Neural progenitor cell (in vitro differentiated cells): Measurements from ENCODE around the gene LRP1B. TPM values are rescaled to one million over a fixed set of nuclear protein-coding genes. Genes with fewer than 3 reads are reported as not detected.

Source experiments
- DNase-seq: peaks from one replicate; pipeline ENCODE4 v3.0.0-alpha.2; 2016; ENCODE audit warnings: low spot score
- H2AFZ ChIP-seq: fragments of 200-600 bp; sonication (generic); replicated peaks from 2 replicates; pipeline ENCODE4 v1.6.1; 2016; ENCODE audit warnings: antibody characterized with exemption
- H3F3A ChIP-seq: fragments of 200-600 bp; sonication (generic); 2 replicates; pipeline ENCODE4 v1.6.1; 2016; ENCODE audit warnings: antibody characterized with exemption, low read depth
- H3K27ac ChIP-seq: fragments of 200-600 bp; sonication (generic); 2 replicates; pipeline ENCODE4 v1.5.1; 2016; ENCODE audit warnings: mild to moderate bottlenecking
- H3K27me3 ChIP-seq: fragments of 200-600 bp; sonication (generic); 2 replicates; pipeline ENCODE4 v1.6.1; 2016; ENCODE audit warnings: mild to moderate bottlenecking, moderate library complexity
- H3K36me3 ChIP-seq: fragments of 200-600 bp; sonication (generic); 2 replicates; pipeline ENCODE4 v1.5.1; 2016
- H3K4me1 ChIP-seq: fragments of 200-600 bp; sonication (generic); 2 replicates; pipeline ENCODE4 v1.6.1; 2016; ENCODE audit warnings: mixed run types
- H3K4me2 ChIP-seq: fragments of 200-600 bp; sonication (generic); 2 replicates; pipeline ENCODE4 v1.6.1; 2016
- H3K4me3 ChIP-seq: fragments of 200-600 bp; sonication (generic); 2 replicates; pipeline ENCODE4 v1.5.1; 2016
- H3K79me2 ChIP-seq: fragments of 200-600 bp; sonication (generic); 2 replicates; pipeline ENCODE4 v1.6.1; 2016; ENCODE audit warnings: low read depth
- H3K9ac ChIP-seq: fragments of 200-600 bp; sonication (generic); 2 replicates; pipeline ENCODE4 v1.6.1; 2016
- H3K9me3 ChIP-seq: fragments of 200-600 bp; sonication (generic); 2 replicates; pipeline ENCODE4 v1.5.1; 2016; ENCODE audit warnings: low read depth
- H4K20me1 ChIP-seq: fragments of 200-600 bp; sonication (generic); 2 replicates; pipeline ENCODE4 v1.6.1; 2016; ENCODE audit warnings: low read depth
- H3K27ac Mint-ChIP-seq: 3 replicates; pipeline ENCODE4 v1.8.0; 2021; ENCODE audit warnings: mixed read lengths
- H3K27me3 Mint-ChIP-seq: 2 replicates; pipeline ENCODE4 v1.8.0; 2022; ENCODE audit warnings: low read depth, mild to moderate bottlenecking, inconsistent platforms, moderate library complexity, mixed read lengths; ENCODE audit not compliant: insufficient read depth
- H3K36me3 Mint-ChIP-seq: 3 replicates; pipeline ENCODE4 v1.8.0; 2021; ENCODE audit warnings: mixed read lengths
- H3K4me1 Mint-ChIP-seq: 3 replicates; pipeline ENCODE4 v1.8.0; 2021; ENCODE audit warnings: mixed read lengths
- H3K4me3 Mint-ChIP-seq: 3 replicates; pipeline ENCODE4 v1.8.0; 2021; ENCODE audit warnings: mild to moderate bottlenecking, moderate library complexity, mixed read lengths
- H3K9me3 Mint-ChIP-seq: 3 replicates; pipeline ENCODE4 v1.8.0; 2020; ENCODE audit warnings: mixed read lengths
- EZH2 ChIP-seq: fragments of 200-600 bp; sonication (generic); IDR thresholded peaks from 2 replicates; pipeline ENCODE4 v1.6.1; 2017; ENCODE audit warnings: antibody characterized with exemption, mild to moderate bottlenecking, moderate library complexity
- EZH2phosphoT487 ChIP-seq: fragments of 200-600 bp; sonication (generic); IDR thresholded peaks from 2 replicates; pipeline ENCODE4 v1.6.1; 2017; ENCODE audit warnings: antibody characterized with exemption
- total RNA-seq: library from RNA; depleted of rRNA; stranded (reverse); fragments of >200 nt; gene quantifications from 2 replicates; pipeline ENCODE4 v1.2.3, GENCODE V29; 2015; ENCODE audit warnings: low replicate concordance
- TF ChIP-seq, protein P1 (sequence below): fragments of 200-600 bp; sonication (generic); IDR thresholded peaks from 2 replicates; pipeline ENCODE4 v1.5.1; 2017; ENCODE audit warnings: antibody characterized with exemption, mild to moderate bottlenecking

Gene LRP1B
- total RNA-seq, 1 donor from 2014 or later: not detected

- no peaks in the 10 kb centered on the region for H3K9me3 ChIP-seq
- H3K4me1 ChIP-seq: peaks cover 9% of the 10 kb centered on the region
- H3K4me3 ChIP-seq: no peak overlapping the region
- no peaks in the 10 kb centered on the region for H3K27me3 Mint-ChIP-seq
- H3F3A ChIP-seq: no peaks in the 10 kb centered on the region
- H3K27me3 ChIP-seq: no peaks in the 10 kb centered on the region
- H2AFZ ChIP-seq: peak overlapping the region; percentile 60
- H3K27ac Mint-ChIP-seq: no peak overlapping the region
- DNase-seq: no peak
- TF ChIP-seq, protein P1, sequence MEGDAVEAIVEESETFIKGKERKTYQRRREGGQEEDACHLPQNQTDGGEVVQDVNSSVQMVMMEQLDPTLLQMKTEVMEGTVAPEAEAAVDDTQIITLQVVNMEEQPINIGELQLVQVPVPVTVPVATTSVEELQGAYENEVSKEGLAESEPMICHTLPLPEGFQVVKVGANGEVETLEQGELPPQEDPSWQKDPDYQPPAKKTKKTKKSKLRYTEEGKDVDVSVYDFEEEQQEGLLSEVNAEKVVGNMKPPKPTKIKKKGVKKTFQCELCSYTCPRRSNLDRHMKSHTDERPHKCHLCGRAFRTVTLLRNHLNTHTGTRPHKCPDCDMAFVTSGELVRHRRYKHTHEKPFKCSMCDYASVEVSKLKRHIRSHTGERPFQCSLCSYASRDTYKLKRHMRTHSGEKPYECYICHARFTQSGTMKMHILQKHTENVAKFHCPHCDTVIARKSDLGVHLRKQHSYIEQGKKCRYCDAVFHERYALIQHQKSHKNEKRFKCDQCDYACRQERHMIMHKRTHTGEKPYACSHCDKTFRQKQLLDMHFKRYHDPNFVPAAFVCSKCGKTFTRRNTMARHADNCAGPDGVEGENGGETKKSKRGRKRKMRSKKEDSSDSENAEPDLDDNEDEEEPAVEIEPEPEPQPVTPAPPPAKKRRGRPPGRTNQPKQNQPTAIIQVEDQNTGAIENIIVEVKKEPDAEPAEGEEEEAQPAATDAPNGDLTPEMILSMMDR: no peak
- TF ChIP-seq EZH2phosphoT487: no peak
- no peak for TF ChIP-seq EZH2
- H3K4me2 ChIP-seq: no peak overlapping the region
- H3K27ac ChIP-seq: no peak overlapping the region
- no peaks in the 10 kb centered on the region for H3K36me3 ChIP-seq
- no peaks in the 10 kb centered on the region for H3K9me3 Mint-ChIP-seq
- no peaks in the 10 kb centered on the region for H3K36me3 Mint-ChIP-seq
- no peaks in the 10 kb centered on the region for H4K20me1 ChIP-seq
- H3K4me1 Mint-ChIP-seq: no peaks in the 10 kb centered on the region
- H3K4me3 Mint-ChIP-seq: no peak overlapping the region
- no peak overlapping the region for H3K9ac ChIP-seq
- no peaks in the 10 kb centered on the region for H3K79me2 ChIP-seq
These were observed 1657.0 kb downstream of the LRP1B start for GRCh38 chr2:140473851-140474250.

GRCh38 chr2:140472676-140473075 is 1658.1 kb downstream of the LRP1B start:
- Histone ChIP-seq H3K79me2 (no peaks in the 10 kb centered on the region), H3K9me3 (no peaks in the 10 kb centered on the region), H3K27me3 (no peaks in the 10 kb centered on the region), H3K9ac (no peak overlapping the region), H3K27ac (no peak overlapping the region), H3K4me2 (no peak overlapping the region), H3K4me1 (peaks cover 9% of the 10 kb centered on the region), H3K36me3 (no peaks in the 10 kb centered on the region), H3F3A (no peaks in the 10 kb centered on the region), H3K4me3 (no peak overlapping the region), H4K20me1 (no peaks in the 10 kb centered on the region), H2AFZ (no peak overlapping the region)
- no peak for DNase-seq
- Mint-ChIP-seq H3K27ac (no peak overlapping the region), H3K36me3 (no peaks in the 10 kb centered on the region), H3K9me3 (no peaks in the 10 kb centered on the region), H3K4me3 (no peak overlapping the region), H3K27me3 (no peaks in the 10 kb centered on the region), H3K4me1 (no peaks in the 10 kb centered on the region)
- TF ChIP-seq EZH2 (no peak), EZH2phosphoT487 (no peak)

DNA sequence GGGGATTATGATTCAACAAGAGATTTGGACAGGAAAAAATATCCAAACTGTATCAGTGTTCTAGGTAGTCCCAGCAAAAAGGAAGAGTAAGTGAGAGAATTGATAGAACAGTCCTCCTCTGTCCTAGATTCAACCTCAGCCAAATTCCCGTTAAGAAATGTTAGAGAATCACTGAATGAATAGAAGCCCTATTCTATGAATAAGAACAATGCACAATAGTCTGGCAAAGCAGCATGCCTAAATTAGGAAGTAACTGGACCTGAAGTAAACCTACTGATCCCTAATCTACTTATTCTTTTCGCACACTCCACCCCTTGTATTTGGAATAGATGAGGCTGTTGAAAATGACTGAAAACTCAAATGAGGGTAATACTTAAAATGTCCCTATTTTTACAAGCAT is 1665.5 kb downstream of the LRP1B start:
- Histone ChIP-seq H3F3A (no peaks in the 10 kb centered on the region), H3K4me1 (peaks cover 5% of the 10 kb centered on the region), H3K9ac (no peak overlapping the region), H3K79me2 (no peaks in the 10 kb centered on the region), H3K4me3 (no peak overlapping the region), H3K36me3 (no peaks in the 10 kb centered on the region), H3K9me3 (no peaks in the 10 kb centered on the region), H3K27me3 (no peaks in the 10 kb centered on the region), H3K4me2 (no peak overlapping the region), H2AFZ (no peak overlapping the region), H4K20me1 (no peaks in the 10 kb centered on the region), H3K27ac (no peak overlapping the region)
- no peaks in the 10 kb centered on the region for H3K36me3 Mint-ChIP-seq
- TF ChIP-seq, protein P1: no peak
- TF ChIP-seq EZH2: no peak
- TF ChIP-seq EZH2phosphoT487: no peak
- H3K27me3 Mint-ChIP-seq: no peaks in the 10 kb centered on the region
- no peak overlapping the region for H3K4me3 Mint-ChIP-seq
- DNase-seq: peak; percentile 61
- no peak overlapping the region for H3K27ac Mint-ChIP-seq
- H3K9me3 Mint-ChIP-seq: no peaks in the 10 kb centered on the region
- peaks cover 6% of the 10 kb centered on the region for H3K4me1 Mint-ChIP-seq

DNA sequence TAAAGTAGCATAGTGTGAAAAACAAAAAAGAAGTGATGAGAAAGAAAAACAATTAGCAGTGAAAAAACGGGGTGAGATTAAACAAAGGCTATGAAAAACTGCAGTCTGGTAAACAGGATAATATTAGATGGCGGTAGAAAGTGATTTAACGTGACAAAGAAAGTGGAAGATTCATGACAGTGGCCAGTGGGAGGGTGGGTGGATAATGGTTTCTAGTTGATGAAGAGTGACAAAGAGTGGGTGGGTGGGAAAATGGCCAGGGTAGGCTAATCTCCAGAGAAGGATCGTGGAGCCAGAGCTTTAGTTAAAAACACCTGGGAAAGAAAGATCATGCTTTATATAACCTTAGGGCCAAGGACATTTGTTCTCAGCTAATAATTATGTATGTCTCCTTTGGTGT is 1667.8 kb downstream of the LRP1B start:
- no peak overlapping the region for H2AFZ ChIP-seq
- Mint-ChIP-seq H3K36me3 (no peaks in the 10 kb centered on the region), H3K27me3 (no peaks in the 10 kb centered on the region), H3K9me3 (no peaks in the 10 kb centered on the region), H3K4me3 (no peak overlapping the region), H3K27ac (no peak overlapping the region), H3K4me1 (peaks cover 6% of the 10 kb centered on the region)
- no peak overlapping the region for H3K9ac ChIP-seq
- no peaks in the 10 kb centered on the region for H3K9me3 ChIP-seq
- no peak for TF ChIP-seq EZH2
- TF ChIP-seq EZH2phosphoT487: no peak
- TF ChIP-seq, protein P1: no peak
- H3K36me3 ChIP-seq: no peaks in the 10 kb centered on the region
- no peak for DNase-seq
- no peaks in the 10 kb centered on the region for H3K27me3 ChIP-seq
- peaks cover 5% of the 10 kb centered on the region for H3K4me1 ChIP-seq
- no peaks in the 10 kb centered on the region for H4K20me1 ChIP-seq
- H3F3A ChIP-seq: no peaks in the 10 kb centered on the region
- H3K4me3 ChIP-seq: no peak overlapping the region
- no peak overlapping the region for H3K27ac ChIP-seq
- H3K4me2 ChIP-seq: no peak overlapping the region
- H3K79me2 ChIP-seq: no peaks in the 10 kb centered on the region
